Activated naive CD8-positive, alpha-beta T cell treated with anti-CD3 and anti-CD28 coated beads for 36 hours (primary cell): ENCODE results near the gene PLEKHA1. TPM values are rescaled to one million over a fixed set of nuclear protein-coding genes. Genes with fewer than 3 reads are reported as not detected.

Experiments used
- DNase-seq: peaks from one replicate; pipeline ENCODE4 v3.0.0; 2021
- H3K27ac Mint-ChIP-seq: one replicate; pipeline ENCODE4 v1.8.0; 2022; ENCODE audit warnings: mild to moderate bottlenecking, moderate library complexity, mixed read lengths
- H3K27me3 Mint-ChIP-seq: one replicate; pipeline ENCODE4 v1.8.0; 2022; ENCODE audit warnings: mild to moderate bottlenecking, mixed read lengths
- H3K36me3 Mint-ChIP-seq: one replicate; pipeline ENCODE4 v1.8.0; 2021; ENCODE audit warnings: mild to moderate bottlenecking, mixed read lengths
- H3K4me1 Mint-ChIP-seq: one replicate; pipeline ENCODE4 v1.8.0; 2021; ENCODE audit warnings: mixed read lengths
- H3K4me3 Mint-ChIP-seq: one replicate; pipeline ENCODE4 v1.8.0; 2022; ENCODE audit warnings: mild to moderate bottlenecking, moderate library complexity, mixed read lengths
- H3K9me3 Mint-ChIP-seq: one replicate; pipeline ENCODE4 v1.8.0; 2022; ENCODE audit warnings: mixed read lengths
- total RNA-seq, 2 experiments: library from RNA; stranded (reverse); gene quantifications; one replicate each; pipeline ENCODE4 v1.2.3, GENCODE V29; 2021

The PLEKHA1 gene
- total RNA-seq, 2 experiments from 2014 or later = 17.1 to 18.8 TPM

GRCh38 chr10:122381680-122382079 is 7.2 kb downstream of the PLEKHA1 start:
- peaks cover 52% of the 10 kb centered on the region for H3K4me1 Mint-ChIP-seq
- H3K27me3 Mint-ChIP-seq = no peaks in the 10 kb centered on the region
- peaks cover 11% of the 10 kb centered on the region for H3K9me3 Mint-ChIP-seq
- no peak for DNase-seq
- H3K4me3 Mint-ChIP-seq = no peak overlapping the region
- no peak overlapping the region for H3K27ac Mint-ChIP-seq
- H3K36me3 Mint-ChIP-seq = peaks cover 37% of the 10 kb centered on the region

GRCh38 chr10:122386514-122386913 is 12.0 kb downstream of the PLEKHA1 start:
- Mint-ChIP-seq H3K4me1 (peaks cover 51% of the 10 kb centered on the region), H3K4me3 (no peak overlapping the region)

GRCh38 chr10:122387572-122387971 is 13.1 kb downstream of the PLEKHA1 start:
- DNase-seq = no peak
- no peak overlapping the region for H3K4me3 Mint-ChIP-seq
- H3K4me1 Mint-ChIP-seq = peaks cover 43% of the 10 kb centered on the region
- H3K9me3 Mint-ChIP-seq = peaks cover 2% of the 10 kb centered on the region
- no peaks in the 10 kb centered on the region for H3K27me3 Mint-ChIP-seq
- H3K27ac Mint-ChIP-seq = no peak overlapping the region
- H3K36me3 Mint-ChIP-seq = peaks cover 32% of the 10 kb centered on the region

More at GRCh38 chr10:122386514-122386913, 12.0 kb downstream of the PLEKHA1 start:
- Mint-ChIP-seq H3K36me3 (peaks cover 38% of the 10 kb centered on the region), H3K9me3 (peaks cover 4% of the 10 kb centered on the region), H3K27ac (no peak overlapping the region), H3K27me3 (no peaks in the 10 kb centered on the region)
- no peak for DNase-seq

GRCh38 chr10:122388287-122388997 is 13.9 kb downstream of the PLEKHA1 start:
- Mint-ChIP-seq H3K4me1 (peaks cover 41% of the 10 kb centered on the region), H3K36me3 (peaks cover 33% of the 10 kb centered on the region), H3K27ac (peak overlapping the region; percentile 79), H3K4me3 (no peak overlapping the region), H3K27me3 (no peaks in the 10 kb centered on the region), H3K9me3 (peaks cover 2% of the 10 kb centered on the region)
- DNase-seq = peak; percentile 31

GRCh38 chr10:122390271-122390670 is 15.8 kb downstream of the PLEKHA1 start:
- Mint-ChIP-seq H3K36me3 (peaks cover 37% of the 10 kb centered on the region), H3K4me1 (peaks cover 43% of the 10 kb centered on the region), H3K9me3 (no peaks in the 10 kb centered on the region), H3K4me3 (no peak overlapping the region), H3K27ac (no peak overlapping the region), H3K27me3 (no peaks in the 10 kb centered on the region)
- no peak for DNase-seq

- no peak for DNase-seq
- H3K36me3 Mint-ChIP-seq = peaks cover 38% of the 10 kb centered on the region
- H3K9me3 Mint-ChIP-seq = no peaks in the 10 kb centered on the region
- H3K27ac Mint-ChIP-seq = no peak overlapping the region
- H3K27me3 Mint-ChIP-seq = no peaks in the 10 kb centered on the region
- H3K4me1 Mint-ChIP-seq = peaks cover 42% of the 10 kb centered on the region
- H3K4me3 Mint-ChIP-seq = no peak overlapping the region
These were observed 16.2 kb downstream of the PLEKHA1 start for GRCh38 chr10:122390679-122391078.

- no peak overlapping the region for H3K27ac Mint-ChIP-seq
- peaks cover 32% of the 10 kb centered on the region for H3K4me1 Mint-ChIP-seq
- DNase-seq = no peak
- no peak overlapping the region for H3K4me3 Mint-ChIP-seq
- H3K9me3 Mint-ChIP-seq = no peaks in the 10 kb centered on the region
- H3K27me3 Mint-ChIP-seq = no peaks in the 10 kb centered on the region
- H3K36me3 Mint-ChIP-seq = peaks cover 42% of the 10 kb centered on the region
These were observed 17.4 kb downstream of the PLEKHA1 start for GRCh38 chr10:122391875-122392274.

GRCh38 chr10:122392835-122393234 is 18.3 kb downstream of the PLEKHA1 start:
- DNase-seq = no peak
- H3K36me3 Mint-ChIP-seq = peaks cover 41% of the 10 kb centered on the region
- H3K27me3 Mint-ChIP-seq = no peaks in the 10 kb centered on the region
- no peak overlapping the region for H3K4me3 Mint-ChIP-seq
- H3K9me3 Mint-ChIP-seq = no peaks in the 10 kb centered on the region
- H3K27ac Mint-ChIP-seq = no peak overlapping the region
- peaks cover 31% of the 10 kb centered on the region for H3K4me1 Mint-ChIP-seq

- DNase-seq = no peak
- Mint-ChIP-seq H3K4me1 (peaks cover 28% of the 10 kb centered on the region), H3K27me3 (no peaks in the 10 kb centered on the region), H3K9me3 (no peaks in the 10 kb centered on the region), H3K36me3 (peaks cover 39% of the 10 kb centered on the region), H3K27ac (no peak overlapping the region), H3K4me3 (no peak overlapping the region)
These were observed 18.8 kb downstream of the PLEKHA1 start for GRCh38 chr10:122393288-122393687.

GRCh38 chr10:122402548-122403131 is 28.1 kb downstream of the PLEKHA1 start:
- H3K27me3 Mint-ChIP-seq = no peaks in the 10 kb centered on the region
- no peak overlapping the region for H3K4me3 Mint-ChIP-seq
- peaks cover 37% of the 10 kb centered on the region for H3K4me1 Mint-ChIP-seq
- DNase-seq = no peak
- H3K36me3 Mint-ChIP-seq = peaks cover 24% of the 10 kb centered on the region
- H3K9me3 Mint-ChIP-seq = no peaks in the 10 kb centered on the region
- H3K27ac Mint-ChIP-seq = no peak overlapping the region

- Mint-ChIP-seq H3K9me3 (no peaks in the 10 kb centered on the region), H3K36me3 (peaks cover 23% of the 10 kb centered on the region), H3K4me3 (no peak overlapping the region), H3K27ac (peak overlapping the region; percentile 13), H3K27me3 (no peaks in the 10 kb centered on the region), H3K4me1 (peaks cover 40% of the 10 kb centered on the region)
- no peak for DNase-seq
These were observed 30.1 kb downstream of the PLEKHA1 start for GRCh38 chr10:122404576-122404975.

- Mint-ChIP-seq H3K4me3 (no peak overlapping the region), H3K27me3 (no peaks in the 10 kb centered on the region), H3K9me3 (no peaks in the 10 kb centered on the region), H3K27ac (peak overlapping the region; percentile 80), H3K4me1 (peaks cover 51% of the 10 kb centered on the region), H3K36me3 (peaks cover 29% of the 10 kb centered on the region)
- DNase-seq = peak; percentile 28
These were observed 33.0 kb downstream of the PLEKHA1 start for GRCh38 chr10:122407375-122408125.

GRCh38 chr10:122413327-122413726 is 38.8 kb downstream of the PLEKHA1 start:
- Mint-ChIP-seq H3K27ac (no peak overlapping the region), H3K9me3 (peaks cover 2% of the 10 kb centered on the region), H3K36me3 (peaks cover 47% of the 10 kb centered on the region), H3K4me3 (no peak overlapping the region), H3K27me3 (no peaks in the 10 kb centered on the region), H3K4me1 (peaks cover 48% of the 10 kb centered on the region)
- DNase-seq = no peak

- Mint-ChIP-seq H3K27me3 (no peaks in the 10 kb centered on the region), H3K36me3 (peaks cover 62% of the 10 kb centered on the region), H3K27ac (peak overlapping the region; percentile 85), H3K4me3 (no peak overlapping the region), H3K4me1 (peaks cover 72% of the 10 kb centered on the region), H3K9me3 (peaks cover 2% of the 10 kb centered on the region)
- DNase-seq = no peak
These were observed 43.2 kb downstream of the PLEKHA1 start for GRCh38 chr10:122417667-122418066.

GRCh38 chr10:122419016-122419415 is 44.5 kb downstream of the PLEKHA1 start:
- peaks cover 74% of the 10 kb centered on the region for H3K4me1 Mint-ChIP-seq
- no peak overlapping the region for H3K4me3 Mint-ChIP-seq
- no peaks in the 10 kb centered on the region for H3K27me3 Mint-ChIP-seq
- DNase-seq = no peak
- H3K9me3 Mint-ChIP-seq = peaks cover 2% of the 10 kb centered on the region
- H3K36me3 Mint-ChIP-seq = peaks cover 58% of the 10 kb centered on the region
- H3K27ac Mint-ChIP-seq = no peak overlapping the region
